B cell (primary cell): ENCODE data around the gene CTNNBL1.

Source experiments
- CTCF ChIP-seq: fragments of 200-600 bp; IDR thresholded peaks from one replicate; pipeline ENCODE4 v1.8.0; 2022; ENCODE audit warnings: antibody characterized with exemption, mild to moderate bottlenecking
- EZH2 ChIP-seq: IDR thresholded peaks from 2 replicates; pipeline ENCODE4 v1.6.1; 2012; ENCODE audit warnings: borderline replicate concordance, low read depth, mild to moderate bottlenecking, moderate library complexity, low read length; ENCODE audit not compliant: insufficient read depth, poor library complexity, severe bottlenecking

GRCh38 chr20:37673444-37673843 is 20.4 kb upstream of the CTNNBL1 start:
- TF ChIP-seq CTCF (no peak), EZH2 (no peak)
